GM19438 (cell line): Measurements from ENCODE around the gene HDAC4.

Experiments used
- ATAC-seq: cut with Tn5 transposase; IDR thresholded peaks from one replicate; pipeline ENCODE4 v1.9.1; 2021; ENCODE audit warnings: low read depth; ENCODE audit not compliant: unreplicated experiment

Gene HDAC4

GRCh38 chr2:239261796-239262483 lies 138.9 kb downstream of the HDAC4 start:
- no peak for ATAC-seq

- no peak for ATAC-seq
Observed at GRCh38 chr2:239261356-239261755, 139.5 kb downstream of the HDAC4 start.

GRCh38 chr2:239260546-239261327 lies 140.1 kb downstream of the HDAC4 start:
- ATAC-seq, result no peak

- peak; percentile 59 for ATAC-seq
Observed at GRCh38 chr2:239259603-239260298, 141.1 kb downstream of the HDAC4 start.

GRCh38 chr2:239259173-239259572 lies 141.6 kb downstream of the HDAC4 start:
- peak; percentile 59 for ATAC-seq

GRCh38 chr2:239258248-239258647 lies 142.6 kb downstream of the HDAC4 start:
- ATAC-seq, result no peak

- no peak for ATAC-seq
Observed at GRCh38 chr2:239257511-239257937, 143.3 kb downstream of the HDAC4 start.

- no peak for ATAC-seq
Observed at GRCh38 chr2:239256350-239256743, 144.5 kb downstream of the HDAC4 start.

- no peak for ATAC-seq
Observed at GRCh38 chr2:239255628-239256349, 145.0 kb downstream of the HDAC4 start.

- ATAC-seq, result no peak
Observed at GRCh38 chr2:239255218-239255617, 145.6 kb downstream of the HDAC4 start.

- no peak for ATAC-seq
Observed at GRCh38 chr2:239253701-239254436, 147.0 kb downstream of the HDAC4 start.

- no peak for ATAC-seq
Observed at GRCh38 chr2:239253264-239253663, 147.6 kb downstream of the HDAC4 start.

GRCh38 chr2:239252801-239253200 lies 148.0 kb downstream of the HDAC4 start:
- no peak for ATAC-seq

- ATAC-seq, result no peak
Observed at GRCh38 chr2:239252393-239252792, 148.4 kb downstream of the HDAC4 start.

GRCh38 chr2:239251971-239252370 lies 148.8 kb downstream of the HDAC4 start:
- no peak for ATAC-seq

GRCh38 chr2:239250216-239251081 lies 150.4 kb downstream of the HDAC4 start:
- no peak for ATAC-seq

GRCh38 chr2:239249776-239250175 lies 151.0 kb downstream of the HDAC4 start:
- no peak for ATAC-seq

- ATAC-seq, result no peak
Observed at GRCh38 chr2:239249048-239249447, 151.8 kb downstream of the HDAC4 start.
